ENCODE measurements around the gene SLC6A15.
A peak's percentile ranks its signal among the peaks of the same experiment; 100 is the strongest.

SLC6A15 gene

DNA sequence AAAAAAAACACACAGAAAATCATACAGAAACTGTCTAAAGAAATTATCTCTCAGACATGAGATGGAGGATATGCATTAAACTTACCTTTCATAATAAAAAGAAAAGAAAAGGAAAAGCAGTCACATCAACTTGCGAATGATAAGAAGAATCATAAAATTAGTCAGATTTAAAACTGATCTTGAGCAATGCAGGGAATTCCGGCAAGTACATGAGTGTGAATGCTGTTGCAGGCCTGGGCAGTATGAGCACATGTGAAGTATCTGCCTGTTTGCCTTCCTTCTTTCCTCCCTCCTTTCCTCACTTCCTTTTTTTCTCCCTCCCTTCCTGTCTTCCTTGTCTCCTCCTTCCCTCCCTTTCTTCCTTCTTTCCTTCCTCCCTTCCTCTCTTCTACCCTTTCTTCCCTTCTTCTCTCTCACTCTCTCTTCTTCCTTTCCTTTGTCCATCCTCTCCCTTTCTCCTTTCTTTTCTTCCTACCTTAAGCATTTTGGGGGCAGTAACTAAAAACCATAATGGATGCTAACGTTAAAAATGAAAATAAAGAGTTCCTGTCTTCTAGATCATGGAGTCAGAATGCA lies 38.5 kb upstream of the SLC6A15 start:
- WGBS, 2 donors (ENCODE audit: extremely low coverage in 2 of 2, insufficient read length in 2 of 2, insufficient replicate concordance in 1 of 2), result no CpG with 5 or more reads among the region's 3 CpGs
- no peak overlapping the region for H2BK5ac ChIP-seq (ENCODE audit: low read length)
- no peak overlapping the region for H3K18ac ChIP-seq (ENCODE audit: low read length)
- H3K79me1 ChIP-seq (ENCODE audit: low read depth, low read length), result no peaks in the 10 kb centered on the region
- H3K36me3 ChIP-seq (replicated peaks in 1 of 2; ENCODE audit: control insufficient read depth in 2 of 2, insufficient read depth in 2 of 2, low read length in 2 of 2), result no peaks in the 10 kb centered on the region
- H3K27ac ChIP-seq (replicated peaks; ENCODE audit: low read length), result no peak overlapping the region
- no peak overlapping the region for H3K4me2 ChIP-seq (ENCODE audit: insufficient read depth, low read length, poor library complexity, severe bottlenecking)
- H3K23ac ChIP-seq (ENCODE audit: low read depth, low read length, poor library complexity), result no peak overlapping the region
- no peak overlapping the region for H2AK5ac ChIP-seq (ENCODE audit: low read depth, low read length)
- H4K8ac ChIP-seq (ENCODE audit: low read depth, low read length), result no peak overlapping the region
- no peak overlapping the region for H3K9ac ChIP-seq (ENCODE audit: low read depth, low read length, poor library complexity)
- no peak overlapping the region for H4K91ac ChIP-seq (ENCODE audit: low read depth, low read length, poor library complexity)
- no peak overlapping the region for H3K4me3 ChIP-seq (ENCODE audit: low read length in 2 of 2)
- H3K4me1 ChIP-seq (ENCODE audit: control insufficient read depth in 2 of 2, insufficient read depth in 1 of 2, low read depth in 1 of 2, low read length in 2 of 2), result no peaks in the 10 kb centered on the region
- no peak overlapping the region for H3K14ac ChIP-seq (ENCODE audit: low read length)
- H2BK15ac ChIP-seq (ENCODE audit: low read length), result no peak overlapping the region
- no peaks in the 10 kb centered on the region for H3K27me3 ChIP-seq (ENCODE audit: control insufficient read depth in 3 of 3, insufficient read depth in 3 of 3, low read depth in 1 of 3, low read length in 3 of 3)
- H3K9me3 ChIP-seq (replicated peaks in 1 of 2; ENCODE audit: control insufficient read depth in 2 of 2, insufficient read depth in 1 of 2, low read depth in 1 of 2, low read length in 2 of 2), result no peaks in the 10 kb centered on the region
- H3K4ac ChIP-seq (ENCODE audit: low read length), result no peak overlapping the region
- DNase-seq (ENCODE audit: low spot score), result no peak
- H2BK12ac ChIP-seq (ENCODE audit: low read length), result no peak overlapping the region
- H2AFZ ChIP-seq (ENCODE audit: low read length), result no peak overlapping the region
- H2BK120ac ChIP-seq (ENCODE audit: low read depth, low read length), result no peak overlapping the region

DNA sequence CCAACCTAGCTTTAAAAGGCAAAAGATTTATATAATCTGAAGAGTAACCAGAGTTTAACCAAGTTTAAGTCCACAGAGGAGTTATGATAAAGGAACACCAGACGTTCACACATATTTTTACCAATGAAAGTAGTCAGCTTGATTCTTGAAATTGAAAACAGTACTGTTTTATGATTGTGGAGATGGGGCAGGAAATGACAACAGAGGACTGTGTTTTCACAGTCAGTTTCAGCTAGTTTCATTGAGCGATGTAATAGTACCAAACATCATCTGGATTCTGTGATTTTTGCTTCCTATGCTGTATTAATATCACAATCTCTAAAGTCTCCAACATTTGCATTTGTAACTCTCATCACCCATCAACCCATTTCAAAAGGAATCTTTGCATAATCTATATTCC lies 34.2 kb upstream of the SLC6A15 start:
- no peak overlapping the region for H3K18ac ChIP-seq (ENCODE audit: low read length)
- H2BK5ac ChIP-seq (ENCODE audit: low read length), result no peak overlapping the region
- no peaks in the 10 kb centered on the region for H3K27me3 ChIP-seq (ENCODE audit: control insufficient read depth in 3 of 3, insufficient read depth in 3 of 3, low read depth in 1 of 3, low read length in 3 of 3)
- no peaks in the 10 kb centered on the region for H3K36me3 ChIP-seq (replicated peaks in 1 of 2; ENCODE audit: control insufficient read depth in 2 of 2, insufficient read depth in 2 of 2, low read length in 2 of 2)
- H3K23ac ChIP-seq (ENCODE audit: low read depth, low read length, poor library complexity), result no peak overlapping the region
- H2AK5ac ChIP-seq (ENCODE audit: low read depth, low read length), result no peak overlapping the region
- H2AFZ ChIP-seq (ENCODE audit: low read length), result peak overlapping the region; percentile 48
- H3K4me1 ChIP-seq (ENCODE audit: control insufficient read depth in 2 of 2, insufficient read depth in 1 of 2, low read depth in 1 of 2, low read length in 2 of 2), result no peaks in the 10 kb centered on the region
- no peak overlapping the region for H3K4ac ChIP-seq (ENCODE audit: low read length)
- no peaks in the 10 kb centered on the region for H3K9me3 ChIP-seq (replicated peaks in 1 of 2; ENCODE audit: control insufficient read depth in 2 of 2, insufficient read depth in 1 of 2, low read depth in 1 of 2, low read length in 2 of 2)
- no peak overlapping the region for H4K91ac ChIP-seq (ENCODE audit: low read depth, low read length, poor library complexity)
- DNase-seq (ENCODE audit: low spot score), result no peak
- no peak overlapping the region for H3K14ac ChIP-seq (ENCODE audit: low read length)
- no peak overlapping the region for H3K9ac ChIP-seq (ENCODE audit: low read depth, low read length, poor library complexity)
- no peaks in the 10 kb centered on the region for H3K79me1 ChIP-seq (ENCODE audit: low read depth, low read length)
- no peak overlapping the region for H2BK120ac ChIP-seq (ENCODE audit: low read depth, low read length)
- no CpG with 5 or more reads among the region's 2 CpGs for WGBS, 2 donors (ENCODE audit: extremely low coverage in 2 of 2, insufficient read length in 2 of 2, insufficient replicate concordance in 1 of 2)
- H2BK15ac ChIP-seq (ENCODE audit: low read length), result no peak overlapping the region
- H3K4me2 ChIP-seq (ENCODE audit: insufficient read depth, low read length, poor library complexity, severe bottlenecking), result no peak overlapping the region
- no peak overlapping the region for H3K27ac ChIP-seq (replicated peaks; ENCODE audit: low read length)
- no peak overlapping the region for H3K4me3 ChIP-seq (ENCODE audit: low read length in 2 of 2)
- no peak overlapping the region for H4K8ac ChIP-seq (ENCODE audit: low read depth, low read length)
- H2BK12ac ChIP-seq (ENCODE audit: low read length), result no peak overlapping the region

DNA sequence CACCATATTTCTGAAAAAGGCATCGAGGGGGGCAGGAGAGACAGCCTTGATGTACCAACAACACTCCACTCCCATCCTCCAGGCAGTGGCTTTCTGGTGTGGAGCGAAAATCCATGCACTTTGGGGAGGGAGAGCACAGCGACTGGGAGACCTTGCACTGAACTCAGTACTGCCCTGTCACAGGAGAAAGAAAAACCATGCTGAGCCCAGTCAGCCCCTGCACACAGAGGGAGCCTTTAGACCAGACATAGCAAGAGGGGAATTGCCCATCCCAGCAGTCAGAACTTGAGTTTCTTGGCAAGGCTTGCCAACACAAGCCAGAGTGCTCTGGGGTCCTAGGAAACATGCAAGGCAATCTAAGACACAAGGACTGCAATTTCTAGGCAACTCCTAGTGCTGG lies 24.8 kb upstream of the SLC6A15 start:
- Histone ChIP-seq H2AK5ac (ENCODE audit: low read depth, low read length) (no peak overlapping the region), H2BK12ac (ENCODE audit: low read length) (no peak overlapping the region), H4K8ac (ENCODE audit: low read depth, low read length) (no peak overlapping the region), H4K91ac (ENCODE audit: low read depth, low read length, poor library complexity) (no peak overlapping the region), H3K9me3 (replicated peaks in 1 of 2; ENCODE audit: control insufficient read depth in 2 of 2, insufficient read depth in 1 of 2, low read depth in 1 of 2, low read length in 2 of 2) (no peaks in the 10 kb centered on the region), H2BK5ac (ENCODE audit: low read length) (no peak overlapping the region), H3K9ac (ENCODE audit: low read depth, low read length, poor library complexity) (no peak overlapping the region), H3K79me1 (ENCODE audit: low read depth, low read length) (no peaks in the 10 kb centered on the region), H3K36me3 (replicated peaks in 1 of 2; ENCODE audit: control insufficient read depth in 2 of 2, insufficient read depth in 2 of 2, low read length in 2 of 2) (no peaks in the 10 kb centered on the region), H3K4me3 (ENCODE audit: low read length in 2 of 2) (no peak overlapping the region), H3K27me3 (ENCODE audit: control insufficient read depth in 3 of 3, insufficient read depth in 3 of 3, low read depth in 1 of 3, low read length in 3 of 3) (no peaks in the 10 kb centered on the region), H2BK120ac (ENCODE audit: low read depth, low read length) (no peak overlapping the region), H3K23ac (ENCODE audit: low read depth, low read length, poor library complexity) (no peak overlapping the region), H3K4ac (ENCODE audit: low read length) (no peak overlapping the region), H3K14ac (ENCODE audit: low read length) (no peak overlapping the region), H2AFZ (ENCODE audit: low read length) (peak overlapping the region; percentile 49), H3K4me2 (ENCODE audit: insufficient read depth, low read length, poor library complexity, severe bottlenecking) (no peak overlapping the region), H3K18ac (ENCODE audit: low read length) (no peak overlapping the region), H3K27ac (replicated peaks; ENCODE audit: low read length) (no peak overlapping the region), H2BK15ac (ENCODE audit: low read length) (no peak overlapping the region), H3K4me1 (ENCODE audit: control insufficient read depth in 2 of 2, insufficient read depth in 1 of 2, low read depth in 1 of 2, low read length in 2 of 2) (no peaks in the 10 kb centered on the region)
- WGBS, 2 donors (ENCODE audit: extremely low coverage in 2 of 2, insufficient read length in 2 of 2, insufficient replicate concordance in 1 of 2), result no CpG with 5 or more reads among the region's 3 CpGs
- DNase-seq (ENCODE audit: low spot score), result no peak

DNA sequence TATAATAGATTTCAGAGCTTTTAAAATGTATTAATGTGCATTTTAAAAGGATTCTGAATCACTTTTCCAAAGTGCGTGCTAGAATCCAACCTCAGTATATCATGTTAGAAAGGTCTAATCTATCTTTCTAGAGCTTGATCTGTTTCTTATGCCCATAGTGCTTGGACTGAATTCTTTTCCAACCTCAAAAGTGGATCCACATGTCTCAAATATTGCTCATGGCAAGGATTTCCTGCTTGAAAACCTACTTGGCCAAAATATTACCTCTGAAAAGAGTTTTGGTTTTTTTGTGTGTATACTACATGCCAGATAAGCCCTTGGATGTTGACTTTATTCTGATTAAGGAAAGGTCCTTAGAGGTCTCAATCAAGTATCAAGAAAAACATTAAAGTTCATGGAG lies 16.9 kb upstream of the SLC6A15 start:
- Histone ChIP-seq H3K4ac (ENCODE audit: low read length) (no peak overlapping the region), H3K9ac (ENCODE audit: low read depth, low read length, poor library complexity) (no peak overlapping the region), H2BK5ac (ENCODE audit: low read length) (no peak overlapping the region), H4K8ac (ENCODE audit: low read depth, low read length) (no peak overlapping the region), H3K4me1 (ENCODE audit: control insufficient read depth in 2 of 2, insufficient read depth in 1 of 2, low read depth in 1 of 2, low read length in 2 of 2) (peaks cover 0 to 3% of the 10 kb centered on the region in 2 donors), H2AK5ac (ENCODE audit: low read depth, low read length) (no peak overlapping the region), H3K23ac (ENCODE audit: low read depth, low read length, poor library complexity) (no peak overlapping the region), H3K79me1 (ENCODE audit: low read depth, low read length) (no peaks in the 10 kb centered on the region), H3K4me2 (ENCODE audit: insufficient read depth, low read length, poor library complexity, severe bottlenecking) (no peak overlapping the region), H3K14ac (ENCODE audit: low read length) (no peak overlapping the region), H3K27me3 (ENCODE audit: control insufficient read depth in 3 of 3, insufficient read depth in 3 of 3, low read depth in 1 of 3, low read length in 3 of 3) (no peaks in the 10 kb centered on the region), H2BK15ac (ENCODE audit: low read length) (no peak overlapping the region), H4K91ac (ENCODE audit: low read depth, low read length, poor library complexity) (no peak overlapping the region), H3K9me3 (replicated peaks in 1 of 2; ENCODE audit: control insufficient read depth in 2 of 2, insufficient read depth in 1 of 2, low read depth in 1 of 2, low read length in 2 of 2) (no peaks in the 10 kb centered on the region), H2BK12ac (ENCODE audit: low read length) (no peak overlapping the region), H2BK120ac (ENCODE audit: low read depth, low read length) (no peak overlapping the region), H3K18ac (ENCODE audit: low read length) (no peak overlapping the region), H3K4me3 (ENCODE audit: low read length in 2 of 2) (no peak overlapping the region), H2AFZ (ENCODE audit: low read length) (no peak overlapping the region), H3K27ac (replicated peaks; ENCODE audit: low read length) (no peak overlapping the region), H3K36me3 (replicated peaks in 1 of 2; ENCODE audit: control insufficient read depth in 2 of 2, insufficient read depth in 2 of 2, low read length in 2 of 2) (no peaks in the 10 kb centered on the region)
- DNase-seq (ENCODE audit: low spot score), result no peak
- no CpG with 5 or more reads among the region's 1 CpG for WGBS, 2 donors (ENCODE audit: extremely low coverage in 2 of 2, insufficient read length in 2 of 2, insufficient replicate concordance in 1 of 2)
